GM21737 (cell line): ENCODE results near the gene EDA2R.

ENCODE experiments used
- ATAC-seq: cut with Tn5 transposase; IDR thresholded peaks from one replicate; pipeline ENCODE4 v1.9.1; 2021; ENCODE audit warnings: mild to moderate bottlenecking, moderate library complexity; ENCODE audit not compliant: unreplicated experiment

The EDA2R gene

DNA sequence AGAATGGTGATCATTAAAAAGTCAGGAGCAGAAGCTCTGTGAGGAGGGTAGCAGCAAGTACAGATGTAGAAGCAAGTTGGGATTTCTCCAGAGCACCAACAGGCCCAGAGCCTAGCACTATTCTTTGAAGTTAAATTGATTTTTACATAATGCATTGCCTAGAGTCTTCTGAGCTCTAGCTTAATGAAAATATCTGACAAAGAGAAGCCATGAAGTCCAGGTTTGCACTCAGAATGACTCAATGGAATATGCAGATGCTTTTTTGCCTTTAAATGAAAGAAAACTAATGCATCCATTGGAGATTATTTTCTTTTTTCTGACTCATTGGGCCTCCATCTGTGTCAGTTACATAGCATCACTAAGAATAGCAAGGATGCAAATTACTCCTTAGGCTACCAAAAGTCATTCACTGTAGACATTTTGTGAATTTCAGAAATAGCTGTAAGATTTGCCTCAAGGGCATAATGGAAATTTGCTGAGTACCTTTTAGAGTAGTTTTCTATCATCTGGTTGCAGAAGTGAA is 91.0 kb downstream of the EDA2R start:
- no peak for ATAC-seq
